Suprapubic skin (tissue), 4 donors: ENCODE measurements around the gene FAM222A. TPM values are rescaled to one million over a fixed set of nuclear protein-coding genes. Genes with fewer than 3 reads are reported as not detected.

Experiments used
- DNase-seq, 2 donors: peaks; one replicate each; pipeline ENCODE4 v3.0.0-alpha.2; 2019; ENCODE audit warnings: low spot score in 2 of 2
- H3K27ac ChIP-seq: fragments of 200-600 bp; sonication (generic); one replicate; pipeline ENCODE4 v1.5.1; 2019
- H3K27me3 ChIP-seq: fragments of 200-600 bp; sonication (generic); one replicate; pipeline ENCODE4 v1.5.1; 2019
- H3K36me3 ChIP-seq: fragments of 200-600 bp; sonication (generic); one replicate; pipeline ENCODE4 v1.5.1; 2019
- H3K4me1 ChIP-seq: fragments of 200-600 bp; sonication (generic); one replicate; pipeline ENCODE4 v1.5.1; 2019
- H3K4me3 ChIP-seq: fragments of 200-600 bp; sonication (generic); one replicate; pipeline ENCODE4 v1.5.1; 2019; ENCODE audit warnings: mild to moderate bottlenecking
- H3K9me3 ChIP-seq: fragments of 200-600 bp; sonication (generic); one replicate; pipeline ENCODE4 v1.5.1; 2019
- CTCF ChIP-seq, 2 donors: fragments of 200-600 bp in 1 of 2; fragments of 450-650 bp in 1 of 2; sonication (generic) in 1 of 2; IDR thresholded peaks; one replicate each; pipeline ENCODE4 v1.5.1; 2016 to 2019; ENCODE audit warnings: antibody characterized with exemption in 2 of 2, mild to moderate bottlenecking in 1 of 2, moderate library complexity in 1 of 2
- EP300 ChIP-seq: sonication (generic); formaldehyde crosslinking; IDR thresholded peaks from one replicate; pipeline ENCODE4 v1.6.1; 2017; ENCODE audit warnings: antibody characterized with exemption
- POLR2A ChIP-seq, 2 donors: fragments of 450-650 bp; IDR thresholded peaks; one replicate each; pipeline ENCODE4 v1.6.1; 2017; ENCODE audit warnings: antibody characterized with exemption in 2 of 2, mild to moderate bottlenecking in 2 of 2, moderate library complexity in 2 of 2
- POLR2AphosphoS5 ChIP-seq, 3 donors: sonication (generic); formaldehyde crosslinking; IDR thresholded peaks; one replicate each; pipeline ENCODE4 v1.6.1; 2017; ENCODE audit warnings: antibody characterized with exemption in 3 of 3
- WGBS: methylation state at CpG from one replicate; pipeline ENCODE4 v1.1.5; 2018; 5-methylcytosine and 5-hydroxymethylcytosine counted together
- total RNA-seq, 4 donors: library from RNA; depleted of rRNA; stranded (reverse); fragments of >200 nt; gene quantifications; one replicate each; pipeline ENCODE4 v1.1.0, GENCODE V29; 2016

FAM222A gene
- total RNA-seq, 4 donors from 2014 or later, result 3.9 to 8.5 (median 6.6) TPM

GRCh38 chr12:109756457-109756856 lies 42.8 kb downstream of the FAM222A start:
- Histone ChIP-seq H3K27me3 (peaks cover 5% of the 10 kb centered on the region), H3K4me3 (no peak overlapping the region), H3K9me3 (peaks cover 10% of the 10 kb centered on the region), H3K4me1 (no peaks in the 10 kb centered on the region), H3K27ac (no peak overlapping the region), H3K36me3 (no peaks in the 10 kb centered on the region)
- no peak for TF ChIP-seq POLR2A (IDR thresholded peaks at IDR 0.05)
- no peak for DNase-seq
- 100% methylated on average over 1 of the region's 1 CpG for WGBS

GRCh38 chr12:109757671-109758265 lies 44.1 kb downstream of the FAM222A start:
- H3K27me3 ChIP-seq, result peaks cover 5% of the 10 kb centered on the region
- no peak for TF ChIP-seq POLR2A (IDR thresholded peaks at IDR 0.05)
- TF ChIP-seq POLR2AphosphoS5 (IDR thresholded peaks at IDR 0.05), result no peak
- TF ChIP-seq CTCF (IDR thresholded peaks at IDR 0.05), result no peak
- TF ChIP-seq EP300, result no peak
- DNase-seq, result peak; percentile 30 to 62
- H3K36me3 ChIP-seq, result no peaks in the 10 kb centered on the region
- H3K4me1 ChIP-seq, result no peaks in the 10 kb centered on the region
- no peak overlapping the region for H3K4me3 ChIP-seq
- WGBS, result 84% methylated on average over 11 of the region's 11 CpGs
- H3K9me3 ChIP-seq, result peaks cover 10% of the 10 kb centered on the region
- no peak overlapping the region for H3K27ac ChIP-seq

- TF ChIP-seq POLR2A (IDR thresholded peaks at IDR 0.05) (no peak), EP300 (no peak), CTCF (IDR thresholded peaks at IDR 0.05) (no peak)
- 83% methylated on average over 11 of the region's 15 CpGs for WGBS
- no peaks in the 10 kb centered on the region for H3K4me1 ChIP-seq
- no peak overlapping the region for H3K27ac ChIP-seq
- no peak overlapping the region for H3K4me3 ChIP-seq
- H3K27me3 ChIP-seq, result peaks cover 5% of the 10 kb centered on the region
- no peaks in the 10 kb centered on the region for H3K36me3 ChIP-seq
- DNase-seq, result peak; percentile 41 to 57
- peaks cover 15% of the 10 kb centered on the region for H3K9me3 ChIP-seq
Measured at GRCh38 chr12:109758426-109759420, 45.1 kb downstream of the FAM222A start.

- DNase-seq, result peak in 1 of 2 donors; percentile 53
- whole genome bisulfite sequencing, result 81% methylated on average over 13 of the region's 13 CpGs
- Histone ChIP-seq H3K9me3 (peaks cover 15% of the 10 kb centered on the region), H3K27ac (no peak overlapping the region), H3K4me1 (no peaks in the 10 kb centered on the region), H3K27me3 (peaks cover 5% of the 10 kb centered on the region), H3K4me3 (no peak overlapping the region), H3K36me3 (no peaks in the 10 kb centered on the region)
- no peak for TF ChIP-seq EP300
- no peak for TF ChIP-seq CTCF (IDR thresholded peaks at IDR 0.05)
- no peak for TF ChIP-seq POLR2AphosphoS5 (IDR thresholded peaks at IDR 0.05)
- TF ChIP-seq POLR2A (IDR thresholded peaks at IDR 0.05), result no peak
Measured at GRCh38 chr12:109759595-109759994, 46.0 kb downstream of the FAM222A start.

- H3K4me3 ChIP-seq, result no peak overlapping the region
- WGBS, result 81% methylated on average over 15 of the region's 18 CpGs
- DNase-seq, result peak; percentile 61 to 67
- H3K36me3 ChIP-seq, result no peaks in the 10 kb centered on the region
- H3K9me3 ChIP-seq, result peaks cover 15% of the 10 kb centered on the region
- no peak for TF ChIP-seq POLR2AphosphoS5 (IDR thresholded peaks at IDR 0.05)
- TF ChIP-seq EP300, result no peak
- TF ChIP-seq POLR2A (IDR thresholded peaks at IDR 0.05), result no peak
- no peak for TF ChIP-seq CTCF (IDR thresholded peaks at IDR 0.05)
- H3K4me1 ChIP-seq, result no peaks in the 10 kb centered on the region
- H3K27ac ChIP-seq, result no peak overlapping the region
- H3K27me3 ChIP-seq, result peaks cover 5% of the 10 kb centered on the region
Measured at GRCh38 chr12:109760031-109760929, 46.7 kb downstream of the FAM222A start.
